Activated naive CD4-positive, alpha-beta T cell treated with anti-CD3 and anti-CD28 coated beads for 36 hours (primary cell): ENCODE measurements around the gene PTPRN2. TPM values are rescaled to one million over a fixed set of nuclear protein-coding genes. Genes with fewer than 3 reads are reported as not detected.

Experiments used
- CTCF ChIA-PET: fragments of 350-600 bp; sonication (Branson Sonifier 250); formaldehyde crosslinking; loops from one replicate; lab custom pipeline; 2021; ENCODE audit warnings: antibody characterized with exemption; lab: Charles Lee
- DNase-seq: peaks from one replicate; pipeline ENCODE4 v3.0.0-alpha.2; 2020
- H3K27ac Mint-ChIP-seq: one replicate; pipeline ENCODE4 v1.8.0; 2021; ENCODE audit warnings: mild to moderate bottlenecking, mixed read lengths
- H3K27me3 Mint-ChIP-seq: one replicate; pipeline ENCODE4 v1.8.0; 2021; ENCODE audit warnings: low read depth, mixed read lengths
- H3K36me3 Mint-ChIP-seq: one replicate; pipeline ENCODE4 v1.8.0; 2021; ENCODE audit warnings: low read depth, mixed read lengths
- H3K4me1 Mint-ChIP-seq: one replicate; pipeline ENCODE4 v1.8.0; 2021; ENCODE audit warnings: low read depth, mixed read lengths
- H3K4me3 Mint-ChIP-seq: one replicate; pipeline ENCODE4 v1.8.0; 2021; ENCODE audit warnings: mild to moderate bottlenecking, moderate library complexity, mixed read lengths
- H3K9me3 Mint-ChIP-seq: one replicate; pipeline ENCODE4 v1.8.0; 2021; ENCODE audit warnings: mixed read lengths
- intact Hi-C: fragments of 100-400 bp; cut with micrococcal nuclease; formaldehyde crosslinking; loops from one replicate; pipeline ENCODE4 v1.15.1; 2023
- total RNA-seq, 2 experiments: library from RNA; stranded (reverse); gene quantifications; one replicate each; pipeline ENCODE4 v1.2.3, GENCODE V29; 2021

PTPRN2 gene
- total RNA-seq, 2 experiments from 2014 or later, result 0.54 to 0.62 TPM

DNA sequence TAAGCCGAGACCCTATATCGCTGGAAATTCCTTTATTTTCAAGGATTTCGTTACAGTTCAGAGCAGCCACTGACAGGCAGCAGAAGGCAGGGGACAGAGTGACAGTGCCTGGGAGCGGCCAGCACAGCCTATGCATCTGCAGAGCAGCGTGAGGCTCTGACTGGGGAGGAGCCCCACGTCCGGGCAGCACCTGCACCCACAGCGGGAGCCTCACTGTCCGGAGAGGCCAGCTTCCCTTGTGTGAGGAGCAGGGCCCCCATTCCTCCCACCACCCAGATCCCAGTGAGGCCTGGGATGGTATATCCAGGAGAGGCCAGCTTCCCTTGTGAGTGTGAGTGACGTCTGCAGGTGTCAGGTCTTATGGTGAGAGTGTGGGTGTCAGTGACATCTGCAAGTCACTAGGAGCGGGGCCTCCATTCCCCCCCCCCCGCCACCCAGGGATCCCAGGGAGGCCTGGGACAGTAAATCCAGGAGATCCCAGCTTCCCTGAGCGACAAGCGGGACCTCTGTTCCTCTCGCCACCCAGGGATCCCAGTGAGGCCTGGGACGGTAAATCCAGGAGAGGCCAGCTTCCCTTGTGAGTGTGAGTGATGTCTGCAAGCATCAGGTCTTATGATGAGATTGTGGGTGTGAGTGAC lies 259.1 kb downstream of the PTPRN2 start:
- Mint-ChIP-seq H3K4me3 (no peak overlapping the region), H3K27ac (no peak overlapping the region), H3K36me3 (no peaks in the 10 kb centered on the region), H3K27me3 (peaks cover 2% of the 10 kb centered on the region), H3K9me3 (peaks cover 34% of the 10 kb centered on the region), H3K4me1 (no peaks in the 10 kb centered on the region)
- DNase-seq, result no peak
- intact Hi-C loops, result no loop called here
- CTCF ChIA-PET, result interaction anchor here (0.6 kb wide), 1 partner anchor 705 kb away, joined by 3 read pairs; no protein-coding TSS in a partner anchor

- DNase-seq, result no peak
- Mint-ChIP-seq H3K27me3 (peaks cover 2% of the 10 kb centered on the region), H3K9me3 (peaks cover 29% of the 10 kb centered on the region), H3K36me3 (no peaks in the 10 kb centered on the region), H3K27ac (no peak overlapping the region), H3K4me1 (no peaks in the 10 kb centered on the region), H3K4me3 (no peak overlapping the region)
- CTCF ChIA-PET, result interaction anchor here (0.6 kb wide), 1 partner anchor 704 kb away, joined by 3 read pairs; no protein-coding TSS in a partner anchor
- intact Hi-C loops, result no loop called here
Observed at GRCh38 chr7:158327571-158328180, 259.9 kb downstream of the PTPRN2 start.

DNA sequence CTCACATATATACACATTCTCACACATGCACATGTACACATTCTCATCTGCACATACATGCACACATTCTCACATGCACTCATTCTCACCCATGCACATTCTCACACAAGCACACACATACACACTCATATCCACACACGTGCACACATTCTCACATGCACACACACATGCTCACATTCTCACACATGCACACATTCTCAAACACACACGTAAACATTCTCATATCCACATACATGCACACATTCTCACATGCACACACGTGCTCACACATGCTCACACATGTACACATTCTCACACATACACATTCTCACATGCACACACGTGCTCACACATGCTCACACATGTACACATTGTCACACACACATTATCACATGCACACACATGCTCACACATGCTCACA lies 260.6 kb downstream of the PTPRN2 start:
- intact Hi-C loops, result no loop called here
- H3K9me3 Mint-ChIP-seq, result peaks cover 23% of the 10 kb centered on the region
- H3K4me3 Mint-ChIP-seq, result no peak overlapping the region

DNA sequence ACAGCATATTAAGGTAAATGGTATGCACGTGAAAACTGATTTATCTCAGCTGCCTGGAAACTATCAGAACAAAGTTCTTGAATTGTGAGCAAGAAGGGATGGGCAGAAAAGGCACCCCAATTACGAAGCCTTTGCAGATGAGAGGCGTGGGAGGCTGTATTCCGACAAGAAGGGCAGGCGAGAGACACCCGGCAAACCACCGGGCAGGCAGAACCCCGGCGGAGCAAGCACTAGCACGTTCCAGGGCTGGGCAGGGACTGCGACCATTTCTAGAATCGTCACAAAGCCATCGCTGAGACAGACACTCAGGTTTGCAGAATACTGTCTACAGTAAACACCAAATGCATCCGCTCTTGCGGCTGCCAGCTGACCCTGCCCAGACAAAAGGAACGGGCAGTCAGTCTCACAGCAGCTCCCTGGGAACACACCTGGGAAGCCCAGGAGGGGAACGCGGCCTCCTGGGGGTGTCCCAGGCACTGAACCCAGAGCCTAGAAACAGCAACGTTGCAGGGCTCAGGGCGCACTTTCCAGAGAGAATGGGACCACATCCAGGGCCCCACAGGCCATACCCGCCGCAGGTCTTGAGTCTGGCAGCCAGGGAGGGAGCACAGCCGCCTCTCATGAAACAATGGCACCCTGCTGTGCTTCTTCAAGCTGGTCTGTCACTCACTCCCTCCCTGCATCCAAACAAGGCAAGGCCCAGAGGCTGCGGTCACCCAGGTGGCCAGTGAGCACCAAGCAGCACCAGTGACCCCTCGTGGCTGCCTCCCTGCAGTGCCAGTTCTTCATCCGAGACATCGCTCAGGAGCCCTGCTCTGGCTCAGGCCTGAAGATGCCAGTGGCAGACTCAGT lies 261.9 kb downstream of the PTPRN2 start:
- Mint-ChIP-seq H3K27ac (no peak overlapping the region), H3K4me1 (no peaks in the 10 kb centered on the region), H3K36me3 (no peaks in the 10 kb centered on the region), H3K27me3 (peaks cover 2% of the 10 kb centered on the region), H3K9me3 (peaks cover 16% of the 10 kb centered on the region), H3K4me3 (no peak overlapping the region)
- no peak for DNase-seq
- CTCF ChIA-PET, result no interaction called here
- intact Hi-C loops, result no loop called here

More for the DNA sequence above, 260.6 kb downstream of the PTPRN2 start:
- no peaks in the 10 kb centered on the region for H3K4me1 Mint-ChIP-seq
- H3K27me3 Mint-ChIP-seq, result peaks cover 2% of the 10 kb centered on the region
- no peak for DNase-seq
- no peaks in the 10 kb centered on the region for H3K36me3 Mint-ChIP-seq
- no peak overlapping the region for H3K27ac Mint-ChIP-seq
- CTCF ChIA-PET, result no interaction called here

DNA sequence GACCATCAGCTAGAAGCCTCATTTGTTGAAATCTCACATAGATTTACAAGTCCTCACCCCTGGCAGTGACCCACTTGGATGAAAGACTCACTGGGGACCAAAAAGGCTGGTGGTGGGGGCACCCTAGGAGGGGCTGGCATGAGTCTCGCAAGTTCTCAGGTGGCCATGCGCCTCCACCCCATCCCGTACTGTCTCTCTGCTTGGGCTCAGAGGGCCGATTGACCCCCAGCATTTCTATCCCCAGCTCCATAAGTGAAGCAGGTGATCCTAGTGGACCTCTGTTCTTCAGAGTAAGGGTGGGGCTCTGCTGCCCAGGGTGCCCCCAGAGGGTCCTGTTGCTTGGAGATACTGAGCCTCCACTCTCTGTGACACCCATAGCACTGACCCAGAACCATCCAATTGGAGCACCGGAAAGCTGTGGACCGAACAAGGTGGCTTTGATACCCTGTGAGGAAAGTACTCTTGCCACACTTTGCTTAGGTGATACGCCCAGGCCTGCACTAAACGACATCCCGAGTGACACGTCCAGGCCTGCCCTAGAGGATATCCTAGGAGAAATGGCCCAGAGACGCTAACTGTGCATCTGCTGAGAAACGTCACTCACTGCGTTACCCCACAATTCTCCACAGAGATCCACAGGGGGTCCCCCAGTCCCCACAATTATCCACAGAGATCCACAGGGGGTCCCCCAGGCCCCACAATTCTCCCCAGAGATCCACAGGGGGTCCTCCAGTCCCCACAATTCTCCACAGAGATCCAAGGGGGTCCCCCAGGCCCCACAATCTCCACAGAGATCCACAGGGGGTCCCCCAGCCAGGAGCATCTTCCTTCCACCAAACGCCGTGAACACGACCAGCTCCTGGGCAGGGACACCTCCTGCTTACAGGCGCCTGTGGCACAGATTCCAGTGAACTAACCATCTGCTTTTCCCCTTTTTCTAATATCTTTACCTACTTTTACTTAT lies 262.9 kb downstream of the PTPRN2 start:
- H3K36me3 Mint-ChIP-seq, result no peaks in the 10 kb centered on the region

DNA sequence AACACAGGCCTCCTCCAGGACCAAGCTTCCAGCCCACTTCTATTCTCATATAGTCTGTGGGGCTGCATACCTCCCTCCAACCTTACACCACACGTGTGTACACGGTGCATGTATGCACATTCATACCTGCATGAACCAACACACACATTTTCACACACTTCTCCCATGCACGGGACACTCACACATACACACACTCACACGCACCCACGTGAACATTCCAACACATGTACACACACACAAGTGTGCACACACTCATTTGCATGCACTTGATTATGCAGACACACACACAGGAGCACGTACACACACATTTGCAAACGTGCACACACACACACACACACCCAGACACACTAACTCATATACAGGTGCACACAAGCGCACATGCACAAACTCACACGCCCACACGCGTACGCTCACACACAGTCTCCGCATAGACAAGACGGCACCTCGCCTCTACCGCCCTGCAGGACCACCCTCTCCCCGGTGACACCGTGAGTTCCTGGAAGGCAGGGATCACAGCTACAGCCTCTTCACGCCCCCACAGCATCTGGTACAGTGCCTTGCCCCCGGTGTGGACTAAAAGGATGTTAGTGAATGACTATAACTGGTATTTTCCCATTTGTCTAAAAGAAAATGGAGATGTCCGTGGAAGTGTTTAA lies 263.8 kb downstream of the PTPRN2 start:
- intact Hi-C loops, result no loop called here
- no peaks in the 10 kb centered on the region for H3K4me1 Mint-ChIP-seq
- no peak overlapping the region for H3K27ac Mint-ChIP-seq
- peaks cover 13% of the 10 kb centered on the region for H3K9me3 Mint-ChIP-seq
- peaks cover 9% of the 10 kb centered on the region for H3K27me3 Mint-ChIP-seq
- H3K4me3 Mint-ChIP-seq, result no peak overlapping the region
- CTCF ChIA-PET, result no interaction called here
- DNase-seq, result no peak
- no peaks in the 10 kb centered on the region for H3K36me3 Mint-ChIP-seq

More for the DNA sequence above, 262.9 kb downstream of the PTPRN2 start:
- H3K4me3 Mint-ChIP-seq, result no peak overlapping the region
- no peak for DNase-seq
- no peak overlapping the region for H3K27ac Mint-ChIP-seq
- CTCF ChIA-PET, result no interaction called here
- H3K27me3 Mint-ChIP-seq, result peaks cover 9% of the 10 kb centered on the region
- intact Hi-C loops, result no loop called here
- H3K9me3 Mint-ChIP-seq, result peaks cover 13% of the 10 kb centered on the region
- no peaks in the 10 kb centered on the region for H3K4me1 Mint-ChIP-seq

- CTCF ChIA-PET, result no interaction called here
- Mint-ChIP-seq H3K27me3 (peaks cover 9% of the 10 kb centered on the region), H3K36me3 (no peaks in the 10 kb centered on the region), H3K9me3 (peaks cover 13% of the 10 kb centered on the region), H3K4me3 (no peak overlapping the region), H3K4me1 (no peaks in the 10 kb centered on the region), H3K27ac (no peak overlapping the region)
- intact Hi-C loops, result no loop called here
- DNase-seq, result no peak
Observed at GRCh38 chr7:158322616-158323530, 264.8 kb downstream of the PTPRN2 start.

DNA sequence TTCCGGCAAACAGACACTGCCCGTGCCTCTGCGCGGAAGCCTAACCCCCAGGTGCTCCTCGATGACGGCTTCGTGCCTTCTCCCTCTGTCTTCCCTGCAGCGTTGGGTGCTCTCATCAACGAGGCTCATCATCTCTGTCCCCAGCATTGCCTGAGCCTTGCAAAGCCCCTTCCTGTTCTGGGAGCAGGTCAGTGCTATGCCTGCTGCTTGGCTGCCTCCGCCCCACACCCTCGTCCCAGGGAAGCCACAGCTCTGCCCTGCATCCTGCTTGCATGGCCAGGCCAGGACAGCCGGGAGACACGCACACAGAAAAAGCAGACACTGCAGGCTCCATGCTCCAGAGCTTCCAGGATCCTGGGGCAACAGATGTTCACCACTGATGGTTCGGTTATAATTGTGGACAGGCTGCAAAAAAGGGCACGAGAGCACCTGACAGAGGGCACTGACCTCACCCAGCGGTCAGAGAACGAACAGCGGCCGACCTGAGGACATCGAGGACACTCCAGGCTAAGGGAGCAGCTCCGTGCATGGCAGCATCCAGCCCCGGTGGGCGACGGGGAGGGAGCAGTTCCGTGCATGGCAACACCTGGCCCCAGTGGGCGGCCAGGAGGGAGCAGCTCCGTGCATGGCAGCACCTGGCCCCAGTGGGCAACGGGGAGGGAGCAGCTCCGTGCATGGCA lies 265.5 kb downstream of the PTPRN2 start:
- peaks cover 8% of the 10 kb centered on the region for H3K9me3 Mint-ChIP-seq
- peaks cover 11% of the 10 kb centered on the region for H3K27me3 Mint-ChIP-seq
- CTCF ChIA-PET, result no interaction called here
- no peaks in the 10 kb centered on the region for H3K4me1 Mint-ChIP-seq
- H3K4me3 Mint-ChIP-seq, result no peak overlapping the region
- intact Hi-C loops, result no loop called here
- DNase-seq, result no peak
- H3K27ac Mint-ChIP-seq, result no peak overlapping the region
- H3K36me3 Mint-ChIP-seq, result no peaks in the 10 kb centered on the region

DNA sequence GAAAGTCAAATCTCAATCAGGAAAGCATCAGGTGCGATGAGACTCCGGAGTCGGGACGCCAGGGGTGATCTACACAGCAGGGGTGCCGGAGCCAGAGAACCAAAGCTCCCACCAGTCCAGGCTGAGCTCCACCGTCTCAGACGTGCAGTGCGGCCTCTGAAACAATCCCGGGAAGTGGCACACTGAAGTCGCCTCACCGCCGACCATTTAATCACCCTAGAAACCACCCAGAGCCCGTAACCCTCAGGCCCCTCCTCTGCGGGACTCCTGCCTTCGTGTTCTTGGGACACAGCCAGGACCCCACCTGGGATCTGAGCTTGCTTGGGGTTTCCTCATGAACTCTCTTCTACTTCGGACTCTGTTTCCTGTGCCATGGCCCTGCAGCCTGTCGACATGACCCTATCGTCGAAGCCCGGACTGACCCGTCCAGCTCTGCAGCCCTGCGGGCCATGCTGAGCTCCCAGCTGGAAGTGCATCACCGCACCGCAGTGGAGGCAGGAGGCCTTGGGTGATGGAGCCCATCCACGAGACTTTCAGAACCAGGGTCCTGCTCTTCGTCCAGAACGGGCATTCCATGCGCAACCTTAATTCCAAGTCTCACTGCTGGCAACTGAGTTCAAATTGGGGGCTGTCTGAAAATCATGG lies 266.4 kb downstream of the PTPRN2 start:
- Mint-ChIP-seq H3K4me1 (no peaks in the 10 kb centered on the region), H3K36me3 (no peaks in the 10 kb centered on the region), H3K4me3 (no peak overlapping the region), H3K27ac (no peak overlapping the region), H3K9me3 (no peaks in the 10 kb centered on the region), H3K27me3 (peaks cover 14% of the 10 kb centered on the region)
- CTCF ChIA-PET, result no interaction called here
- no peak for DNase-seq
- intact Hi-C loops, result no loop called here

GRCh38 chr7:158320328-158320727 lies 267.3 kb downstream of the PTPRN2 start:
- no peaks in the 10 kb centered on the region for H3K36me3 Mint-ChIP-seq
- no peak overlapping the region for H3K4me3 Mint-ChIP-seq
- H3K27me3 Mint-ChIP-seq, result peaks cover 19% of the 10 kb centered on the region
- DNase-seq, result no peak
- H3K27ac Mint-ChIP-seq, result no peak overlapping the region
- intact Hi-C loops, result no loop called here
- no peaks in the 10 kb centered on the region for H3K4me1 Mint-ChIP-seq
- CTCF ChIA-PET, result no interaction called here
- H3K9me3 Mint-ChIP-seq, result no peaks in the 10 kb centered on the region
